Aorta (tissue), 5 donors: ENCODE data around the gene OXSR1. TPM values are rescaled to one million over a fixed set of nuclear protein-coding genes. Genes with fewer than 3 reads are reported as not detected.

ENCODE experiments used
- ATAC-seq: fragments of 200-7000 bp; cut with Tn5 transposase; one replicate; pipeline ENCODE4 v1.9.1; 2022; ENCODE audit warnings: moderate library complexity; ENCODE audit not compliant: low FRiP score
- DNase-seq, 2 donors: peaks; one replicate each; pipeline ENCODE4 v3.0.0-alpha.2; 2020
- H3K27ac ChIP-seq, 2 donors: one replicate each; pipeline ENCODE4 v1.5.1; 2013; ENCODE audit warnings: low read length in 2 of 2, mild to moderate bottlenecking in 2 of 2, moderate library complexity in 2 of 2, control low read depth in 1 of 2, inconsistent platforms in 1 of 2, low read depth in 1 of 2
- H3K27me3 ChIP-seq, 2 donors: one replicate each; pipeline ENCODE4 v1.6.1; 2013; ENCODE audit warnings: control low read depth in 1 of 2, low read length in 1 of 2, mild to moderate bottlenecking in 1 of 2, moderate library complexity in 1 of 2; ENCODE audit not compliant: insufficient read depth in 2 of 2, control insufficient read depth in 1 of 2
- H3K36me3 ChIP-seq, 2 donors: one replicate each; pipeline ENCODE4 v1.6.1; 2013; ENCODE audit warnings: control low read depth in 1 of 2, low read length in 1 of 2, mild to moderate bottlenecking in 1 of 2; ENCODE audit not compliant: insufficient read depth in 2 of 2, control insufficient read depth in 1 of 2
- H3K4me1 ChIP-seq, 2 donors: one replicate each; pipeline ENCODE4 v1.6.1; 2013; ENCODE audit warnings: low read length in 2 of 2, control low read depth in 1 of 2, mild to moderate bottlenecking in 1 of 2, moderate library complexity in 1 of 2; ENCODE audit not compliant: insufficient read depth in 2 of 2, control insufficient read depth in 1 of 2
- H3K4me3 ChIP-seq, 2 donors: one replicate each; pipeline ENCODE4 v1.5.1; 2013; ENCODE audit warnings: low read length in 2 of 2, control low read depth in 1 of 2, mild to moderate bottlenecking in 1 of 2
- H3K9me3 ChIP-seq: one replicate; pipeline ENCODE4 v1.6.1; 2013; ENCODE audit warnings: mild to moderate bottlenecking, low read length; ENCODE audit not compliant: control insufficient read depth
- WGBS, 2 donors: extraction: QIAGEN DNeasy Blood & Tissue Kit; methylation state at CpG; one replicate each; pipeline ENCODE4 v1.1.7; 2013; 5-methylcytosine and 5-hydroxymethylcytosine counted together
- intact Hi-C, 2 donors: fragments of 100-400 bp; cut with DNase I; formaldehyde crosslinking; loops; one replicate each; pipeline versions ENCODE4 v1.14.2 to v1.15.0; 2022
- polyA plus RNA-seq, 2 donors: library from polyadenylated mRNA; stranded (reverse); fragments of 200-250 nt; gene quantifications; one replicate each; pipeline ENCODE4 v1.2.3, GENCODE V29; 2013
- total RNA-seq, 2 donors: library from RNA; stranded (reverse); fragmentation: NEBNext Ultra II Directional; extraction: Animal tissue kit (Norgen Biotek cat#: 25700); gene quantifications; one replicate each; pipeline ENCODE4 v1.2.1, GENCODE V29; 2021
- donor health status: healthy with polysubstance abuse.
- donor health status: Bipolar disorder and iron deficiency.
- donor health status: DM: no; HTN: no; CAD: no.
- donor health status: DM: no; HTN: no; CAD: no.
- donor health status: DM: yes; HTN: yes; CAD: no.

OXSR1 gene
- total and polyA plus RNA-seq, 4 donors, result 7.9 to 42.0 (median 26.4) TPM

DNA sequence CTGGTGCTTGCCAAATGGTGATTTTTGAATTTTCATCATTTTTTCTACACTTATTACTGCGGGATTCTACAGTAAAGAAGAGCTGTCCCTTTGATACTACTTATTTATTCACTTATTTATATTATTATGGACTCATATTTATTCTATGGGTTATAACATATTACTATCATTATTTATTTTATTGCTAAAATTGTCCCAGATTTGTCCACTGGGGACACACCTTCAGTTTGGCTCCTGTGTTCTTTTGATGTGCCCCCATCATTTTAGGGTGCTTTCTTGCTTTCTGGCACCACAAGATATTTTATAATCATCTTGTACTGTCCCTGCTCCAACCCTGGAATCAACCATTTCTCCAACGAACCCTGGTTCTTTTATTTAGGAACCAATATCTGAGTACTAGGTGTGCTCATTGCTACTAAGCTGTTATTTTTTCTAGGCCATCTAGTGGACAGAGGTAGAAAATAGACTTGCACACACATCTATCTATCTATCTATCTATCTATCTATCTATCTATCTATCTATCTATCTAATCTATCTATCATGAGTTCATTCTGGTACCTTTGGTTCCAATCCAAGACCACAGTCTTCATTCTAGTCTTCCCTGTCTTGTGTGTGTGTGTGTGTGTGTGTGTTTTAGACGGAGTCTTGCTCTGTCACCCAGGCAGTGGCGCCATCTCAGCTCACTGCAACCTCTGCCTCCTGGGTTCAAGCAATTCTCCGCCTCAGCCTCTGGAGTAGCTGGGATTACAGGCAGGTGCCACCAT lies 132.8 kb downstream of the OXSR1 start:
- Histone ChIP-seq H3K9me3 (no peaks in the 10 kb centered on the region), H3K27me3 (no peaks in the 10 kb centered on the region), H3K27ac (no peak overlapping the region), H3K4me3 (no peak overlapping the region), H3K4me1 (no peaks in the 10 kb centered on the region), H3K36me3 (no peaks in the 10 kb centered on the region)
- DNase-seq (no peak), ATAC-seq (no peak)
- WGBS, 2 donors, result 81 to 93% methylated on average over 5 of the region's 5 CpGs
- intact Hi-C loops, result no loop called here

Other genes with a start within 250 kb of the OXSR1 start
- gene VILL, start 174.8 kb upstream of the OXSR1 start, total RNA-seq, result 10 to 100 TPM in 1 of 2 donors, 1 to 10 TPM in 1; 3.9 to 10.9 TPM
- 10 to 100 TPM; 15.4 to 37.1 TPM for gene VILL, start 174.8 kb upstream of the OXSR1 start, polyA plus RNA-seq
- gene PLCD1, start 135.9 kb upstream of the OXSR1 start, total RNA-seq, result 10 to 100 TPM; 37.1 to 53.8 TPM
- 10 to 100 TPM; 30.8 to 59.7 TPM for gene PLCD1, start 135.9 kb upstream of the OXSR1 start, polyA plus RNA-seq
- gene DLEC1, start 126.3 kb upstream of the OXSR1 start, total RNA-seq, result under 1 TPM; 0.26 to 0.69 TPM
- gene DLEC1, start 126.3 kb upstream of the OXSR1 start, polyA plus RNA-seq, result under 1 TPM; 0.25 to 0.59 TPM
- gene ACAA1, start 28.4 kb upstream of the OXSR1 start, total RNA-seq, result 10 to 100 TPM; 39.3 to 54.8 TPM
- gene ACAA1, start 28.4 kb upstream of the OXSR1 start, polyA plus RNA-seq, result 10 to 100 TPM; 58.4 to 69.2 TPM
- gene MYD88, start 26.9 kb upstream of the OXSR1 start, total RNA-seq, result 10 to 100 TPM; 23.4 to 33.6 TPM
- 10 to 100 TPM; 17.7 to 19.3 TPM for gene MYD88, start 26.9 kb upstream of the OXSR1 start, polyA plus RNA-seq
- gene SLC22A13, start 100.3 kb downstream of the OXSR1 start, total RNA-seq, result 1 to 10 TPM; 1.1 to 1.3 TPM
- not detected for gene SLC22A13, start 100.3 kb downstream of the OXSR1 start, polyA plus RNA-seq
- under 1 TPM; 0.42 to 0.49 TPM for gene SLC22A14, start 116.8 kb downstream of the OXSR1 start, total RNA-seq
- under 1 TPM in 1 of 2 donors, not detected in 1; 0.18 TPM for gene SLC22A14, start 116.8 kb downstream of the OXSR1 start, polyA plus RNA-seq
- gene XYLB, start 181.2 kb downstream of the OXSR1 start, total RNA-seq, result 1 to 10 TPM; 2.2 to 6.2 TPM
- gene XYLB, start 181.2 kb downstream of the OXSR1 start, polyA plus RNA-seq, result 1 to 10 TPM in 1 of 2 donors, under 1 TPM in 1; 0.15 to 1.0 TPM